D341Med (cell line): Measurements from ENCODE around the gene NFE2L3.
"Not testable (repeated sequence)": the region's sequence is repeated elsewhere in the genome, so short reads cannot be mapped to it uniquely, and the experiment has no call there.

Source experiments
- DNase-seq: peaks from one replicate; pipeline ENCODE4 v3.0.0; 2012; ENCODE audit warnings: low spot score

NFE2L3 gene

GRCh38 chr7:26151953-26152781 lies at the start of gene NFE2L3:
NFE2L3 (plus strand) TSS chr7:26152198; CDS start chr7:26152499, 301 bp downstream.
- peak; percentile 96 for DNase-seq

GRCh38 chr7:26103596-26103995 lies 48.4 kb upstream of the NFE2L3 start:
- no peak for DNase-seq

- no peak for DNase-seq
These were observed 46.8 kb upstream of the NFE2L3 start for GRCh38 chr7:26105236-26105635.

- no peak for DNase-seq
These were observed 46.1 kb upstream of the NFE2L3 start for GRCh38 chr7:26105931-26106330.

- DNase-seq, result no peak
These were observed 39.7 kb upstream of the NFE2L3 start for GRCh38 chr7:26112203-26112740.

- DNase-seq, result no peak
These were observed 36.3 kb upstream of the NFE2L3 start for GRCh38 chr7:26115650-26116049.

- DNase-seq, result no peak
These were observed 34.7 kb upstream of the NFE2L3 start for GRCh38 chr7:26117142-26117807.

GRCh38 chr7:26117970-26118369 lies 34.0 kb upstream of the NFE2L3 start:
- no peak for DNase-seq

GRCh38 chr7:26122745-26123144 lies 29.3 kb upstream of the NFE2L3 start:
- DNase-seq, result no peak

GRCh38 chr7:26124775-26125174 lies 27.2 kb upstream of the NFE2L3 start:
- DNase-seq, result not testable (repeated sequence)

GRCh38 chr7:26127411-26127810 lies 24.6 kb upstream of the NFE2L3 start:
- no peak for DNase-seq

- DNase-seq, result no peak
These were observed 20.9 kb upstream of the NFE2L3 start for GRCh38 chr7:26131056-26131589.

GRCh38 chr7:26135076-26135475 lies 16.9 kb upstream of the NFE2L3 start:
- DNase-seq, result no peak

GRCh38 chr7:26135551-26135950 lies 16.4 kb upstream of the NFE2L3 start:
- DNase-seq, result no peak

- no peak for DNase-seq
These were observed 15.2 kb upstream of the NFE2L3 start for GRCh38 chr7:26136831-26137230.

- no peak for DNase-seq
These were observed 11.6 kb upstream of the NFE2L3 start for GRCh38 chr7:26140380-26140779.

- DNase-seq, result no peak
These were observed 10.9 kb upstream of the NFE2L3 start for GRCh38 chr7:26141077-26141476.

GRCh38 chr7:26143298-26144048 lies 8.5 kb upstream of the NFE2L3 start:
- no peak for DNase-seq

GRCh38 chr7:26144184-26145080 lies 7.6 kb upstream of the NFE2L3 start:
- DNase-seq, result no peak

- DNase-seq, result no peak
These were observed 6.8 kb upstream of the NFE2L3 start for GRCh38 chr7:26145238-26145637.

- DNase-seq, result no peak
These were observed 5.0 kb upstream of the NFE2L3 start for GRCh38 chr7:26147030-26147429.
